ENCODE data around the gene RAVER1. TPM values are rescaled to one million over a fixed set of nuclear protein-coding genes. Genes with fewer than 3 reads are reported as not detected.
"Not testable (repeated sequence)": the region's sequence is repeated elsewhere in the genome, so short reads cannot be mapped to it uniquely, and the experiment has no call there.

The RAVER1 gene
- 10 to 100 TPM; 13.9 to 20.1 (median 15.1) TPM for total RNA-seq
- 9.8 TPM for polyA plus RNA-seq
- long read RNA-seq, donor 1, partial matches to known transcripts = 11 of 17 reads
- long read RNA-seq, donor 1, other reads (novel, unspliced or antisense) = 4 of 17 reads
- long read RNA-seq, donor 2, partial matches to known transcripts = 2 of 7 reads
- long read RNA-seq, donor 2, other reads (novel, unspliced or antisense) = 4 of 7 reads
- long read RNA-seq, donor 3, partial matches to known transcripts = 1 of 5 reads
- long read RNA-seq, donor 3, other reads (novel, unspliced or antisense) = 4 of 5 reads
- long read RNA-seq, donor 4, partial matches to known transcripts = 0 of 5 reads
- long read RNA-seq, donor 4, other reads (novel, unspliced or antisense) = 2 of 5 reads

- Histone ChIP-seq H3K9me3 (ENCODE audit: control insufficient read depth, low read length) (no peaks in the 10 kb centered on the region), H3K27me3 (ENCODE audit: control insufficient read depth, insufficient read depth) (no peaks in the 10 kb centered on the region), H3K4me3 (ENCODE audit: low read length) (peak within 1 kb of the TSS; percentile 63), H3K4me1 (ENCODE audit: control insufficient read depth, insufficient read depth, low read length) (no peaks in the 10 kb centered on the region), H3K27ac (ENCODE audit: low read length) (peak within 1 kb of the TSS; percentile 65)
- intact Hi-C loops (cut with DNase I) = loop anchor here in 1 of 4 donors (10.0 kb wide), 1 partner anchor 58 kb away; the partner anchor contains the start of gene ICAM1
- under 1% methylated on average over 82 of the region's 82 CpGs for WGBS
- peak; percentile 94 for ATAC-seq
- peak; percentile 98 to 99 (median 99) for DNase-seq
These were observed at the start of gene RAVER1 for GRCh38 chr19:10332965-10333757. Gene RAVER1 (minus strand): TSS chr19:10333529. CDS start chr19:10333507, 22 bp downstream.

GRCh38 chr19:10383223-10383499 lies 49.8 kb upstream of the RAVER1 start:
- H3K27me3 ChIP-seq (ENCODE audit: control insufficient read depth, insufficient read depth); H3K27ac ChIP-seq (ENCODE audit: low read length); DNase-seq; intact Hi-C loops (cut with DNase I); H3K4me3 ChIP-seq (ENCODE audit: low read length); H3K4me1 ChIP-seq (ENCODE audit: control insufficient read depth, insufficient read depth, low read length); ATAC-seq; H3K9me3 ChIP-seq (ENCODE audit: control insufficient read depth, low read length): not testable (repeated sequence)
- 93% methylated on average over 8 of the region's 8 CpGs for WGBS

GRCh38 chr19:10380313-10381102 lies 47.2 kb upstream of the RAVER1 start, which contains the start of gene TYK2:
Gene TYK2 (minus strand): TSS chr19:10380572. CDS start chr19:10378406, 2,166 bp downstream.
- Histone ChIP-seq H3K4me3 (ENCODE audit: low read length) (peak within 1 kb of the TSS; percentile 85), H3K27ac (ENCODE audit: low read length) (peak within 1 kb of the TSS; percentile 58), H3K4me1 (ENCODE audit: control insufficient read depth, insufficient read depth, low read length) (no peaks in the 10 kb centered on the region), H3K9me3 (ENCODE audit: control insufficient read depth, low read length) (no peaks in the 10 kb centered on the region), H3K27me3 (ENCODE audit: control insufficient read depth, insufficient read depth) (no peaks in the 10 kb centered on the region)
- WGBS = under 1% methylated on average over 58 of the region's 58 CpGs
- intact Hi-C loops (cut with DNase I) = no loop called here
- ATAC-seq (peak; percentile 99), DNase-seq (peak; percentile 98 to 99 (median 99))

DNA sequence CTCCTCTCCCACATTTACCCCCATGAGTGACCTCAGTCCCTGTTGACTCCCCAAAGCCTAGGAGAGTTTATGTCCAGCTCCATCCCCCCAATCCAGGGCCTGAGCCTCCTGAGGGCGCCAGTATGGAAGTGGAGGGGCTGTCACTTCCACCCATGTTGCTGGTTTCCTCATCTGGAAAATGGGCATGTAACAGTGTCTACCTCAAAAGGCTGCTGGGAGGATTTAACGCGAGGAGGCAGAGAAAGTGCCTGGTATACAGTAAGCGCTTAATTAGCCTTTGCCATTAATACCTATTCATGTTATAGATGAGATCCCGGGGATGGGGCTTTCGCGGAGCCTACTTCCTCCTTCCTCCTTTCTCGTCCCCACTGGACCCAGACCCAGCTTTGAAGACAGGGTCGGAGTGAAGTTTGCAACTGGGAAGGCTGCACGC lies 46.6 kb upstream of the RAVER1 start:
- intact Hi-C loops (cut with DNase I) = no loop called here
- WGBS = 2% methylated on average over 10 of the region's 10 CpGs

DNA sequence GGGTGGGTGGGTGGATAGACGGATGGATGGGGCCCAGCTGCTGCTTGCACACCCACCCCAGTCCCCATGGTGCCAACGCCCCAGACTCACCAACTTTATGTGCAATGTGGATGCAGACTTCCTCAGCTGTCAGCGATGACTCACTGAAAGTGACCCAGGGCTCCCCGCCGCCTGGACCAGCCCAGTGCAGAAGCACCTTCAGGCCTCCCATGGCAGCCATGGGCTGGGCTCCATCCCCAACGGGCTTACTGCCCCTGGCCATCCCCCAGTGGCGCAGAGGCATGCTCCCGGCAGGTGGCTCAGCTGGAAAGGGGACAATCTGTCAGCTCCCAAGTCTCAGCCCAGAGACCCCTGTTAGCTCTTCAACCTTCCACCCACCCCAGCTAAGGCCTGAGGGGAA lies 44.8 kb upstream of the RAVER1 start:
- ATAC-seq = no peak
- Histone ChIP-seq H3K4me3 (ENCODE audit: low read length) (no peak overlapping the region), H3K9me3 (ENCODE audit: control insufficient read depth, low read length) (no peaks in the 10 kb centered on the region), H3K27me3 (ENCODE audit: control insufficient read depth, insufficient read depth) (no peaks in the 10 kb centered on the region), H3K4me1 (ENCODE audit: control insufficient read depth, insufficient read depth, low read length) (no peaks in the 10 kb centered on the region), H3K27ac (ENCODE audit: low read length) (no peak overlapping the region)
- no peak for DNase-seq
- WGBS = 96% methylated on average over 8 of the region's 8 CpGs
- intact Hi-C loops (cut with DNase I) = no loop called here

More for the DNA sequence above, 46.6 kb upstream of the RAVER1 start:
- H3K27ac ChIP-seq (ENCODE audit: low read length) = peak overlapping the region; percentile 54
- no peak for DNase-seq
- no peaks in the 10 kb centered on the region for H3K27me3 ChIP-seq (ENCODE audit: control insufficient read depth, insufficient read depth)
- H3K4me1 ChIP-seq (ENCODE audit: control insufficient read depth, insufficient read depth, low read length) = no peaks in the 10 kb centered on the region
- no peaks in the 10 kb centered on the region for H3K9me3 ChIP-seq (ENCODE audit: control insufficient read depth, low read length)
- ATAC-seq = no peak
- H3K4me3 ChIP-seq (ENCODE audit: low read length) = peak overlapping the region; percentile 85

- intact Hi-C loops (cut with DNase I) = not testable (repeated sequence)
- WGBS = 96% methylated on average over 2 of the region's 2 CpGs
These were observed 43.9 kb upstream of the RAVER1 start for GRCh38 chr19:10377140-10377640.

GRCh38 chr19:10374931-10375330 lies 41.6 kb upstream of the RAVER1 start:
- H3K9me3 ChIP-seq (ENCODE audit: control insufficient read depth, low read length) = no peaks in the 10 kb centered on the region
- H3K4me3 ChIP-seq (ENCODE audit: low read length) = no peak overlapping the region
- intact Hi-C loops (cut with DNase I) = no loop called here
- H3K27me3 ChIP-seq (ENCODE audit: control insufficient read depth, insufficient read depth) = no peaks in the 10 kb centered on the region
- 88% methylated on average over 5 of the region's 5 CpGs for WGBS
- ATAC-seq (no peak), DNase-seq (no peak)
- H3K27ac ChIP-seq (ENCODE audit: low read length) = no peak overlapping the region
- no peaks in the 10 kb centered on the region for H3K4me1 ChIP-seq (ENCODE audit: control insufficient read depth, insufficient read depth, low read length)

More at GRCh38 chr19:10377140-10377640, 43.9 kb upstream of the RAVER1 start:
- not testable (repeated sequence) for H3K27ac ChIP-seq (ENCODE audit: low read length); H3K4me3 ChIP-seq (ENCODE audit: low read length); H3K27me3 ChIP-seq (ENCODE audit: control insufficient read depth, insufficient read depth); H3K9me3 ChIP-seq (ENCODE audit: control insufficient read depth, low read length); DNase-seq; ATAC-seq; H3K4me1 ChIP-seq (ENCODE audit: control insufficient read depth, insufficient read depth, low read length)

GRCh38 chr19:10372690-10373089 lies 39.4 kb upstream of the RAVER1 start:
- intact Hi-C loops (cut with DNase I) = no loop called here
- DNase-seq (no peak), ATAC-seq (no peak)
- Histone ChIP-seq H3K27ac (ENCODE audit: low read length) (no peak overlapping the region), H3K9me3 (ENCODE audit: control insufficient read depth, low read length) (no peaks in the 10 kb centered on the region), H3K4me3 (ENCODE audit: low read length) (no peak overlapping the region), H3K27me3 (ENCODE audit: control insufficient read depth, insufficient read depth) (no peaks in the 10 kb centered on the region), H3K4me1 (ENCODE audit: control insufficient read depth, insufficient read depth, low read length) (no peaks in the 10 kb centered on the region)
- WGBS = 86% methylated on average over 3 of the region's 3 CpGs

DNA sequence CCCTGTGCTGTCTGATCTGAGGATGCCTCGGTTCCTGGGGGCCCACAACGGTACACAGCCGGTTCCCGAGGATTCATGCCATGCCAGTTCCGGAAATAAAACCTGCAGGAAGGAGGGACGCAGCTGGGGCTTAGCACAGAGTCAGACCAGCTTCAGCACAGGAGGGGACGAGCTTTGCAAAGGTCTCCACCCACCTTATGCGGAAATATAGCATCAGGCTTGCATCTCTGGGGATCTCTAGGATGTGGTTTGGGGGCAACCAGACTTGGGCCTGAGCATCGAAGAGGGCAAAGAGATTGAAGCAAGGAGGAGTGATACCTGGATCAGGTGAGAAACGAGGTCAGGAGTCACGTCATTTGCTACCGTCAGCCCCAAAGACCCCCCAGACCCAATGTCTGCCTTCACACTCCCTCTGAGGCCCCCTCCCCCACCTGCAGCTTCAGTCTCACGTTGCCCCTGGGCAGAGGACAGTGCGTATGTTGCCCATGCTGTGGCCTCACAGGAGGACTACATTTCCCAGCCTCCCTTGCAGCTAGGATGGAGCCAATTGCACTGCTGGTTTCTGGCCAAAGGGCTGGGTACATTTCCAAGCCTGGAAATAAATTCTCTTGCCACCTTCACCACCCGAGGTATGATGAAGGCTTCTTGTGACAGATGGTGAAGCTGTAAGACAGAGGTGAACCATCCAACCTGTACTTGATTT lies 34.9 kb upstream of the RAVER1 start:
- no peak overlapping the region for H3K27ac ChIP-seq (ENCODE audit: low read length)
- H3K4me3 ChIP-seq (ENCODE audit: low read length) = no peak overlapping the region
- H3K27me3 ChIP-seq (ENCODE audit: control insufficient read depth, insufficient read depth) = no peaks in the 10 kb centered on the region
- intact Hi-C loops (cut with DNase I) = no loop called here
- WGBS = 93% methylated on average over 15 of the region's 15 CpGs
- no peaks in the 10 kb centered on the region for H3K4me1 ChIP-seq (ENCODE audit: control insufficient read depth, insufficient read depth, low read length)
- no peaks in the 10 kb centered on the region for H3K9me3 ChIP-seq (ENCODE audit: control insufficient read depth, low read length)
- DNase-seq (no peak), ATAC-seq (no peak)

DNA sequence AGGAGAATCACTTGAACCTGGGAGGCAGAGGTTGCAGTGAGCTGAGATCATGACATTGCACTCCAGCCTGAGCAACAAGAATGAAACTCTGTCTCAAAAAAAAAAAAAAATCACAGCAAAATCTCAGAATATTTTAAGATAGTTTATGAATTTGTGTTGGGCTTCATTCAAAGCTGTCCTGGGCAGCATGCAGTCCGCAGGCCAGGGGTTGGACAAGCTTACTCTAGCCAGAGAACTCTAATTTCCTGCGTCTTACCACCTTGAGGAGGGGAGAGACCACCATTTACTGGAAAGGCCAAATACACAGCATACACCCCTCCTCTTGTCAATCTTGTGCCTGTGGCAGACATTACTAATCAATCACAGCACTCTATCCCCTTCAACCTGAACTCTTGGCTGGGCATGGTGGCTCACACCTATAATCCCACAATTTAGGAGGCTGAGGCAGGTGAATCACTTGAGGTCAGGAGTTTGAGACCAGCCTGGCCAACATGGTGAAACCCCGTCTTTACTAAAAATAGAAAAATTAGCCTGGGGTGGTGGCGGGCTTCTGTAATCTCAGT lies 33.7 kb upstream of the RAVER1 start:
- H3K4me1 ChIP-seq (ENCODE audit: control insufficient read depth, insufficient read depth, low read length); H3K9me3 ChIP-seq (ENCODE audit: control insufficient read depth, low read length); ATAC-seq; H3K27ac ChIP-seq (ENCODE audit: low read length); DNase-seq; H3K4me3 ChIP-seq (ENCODE audit: low read length); intact Hi-C loops (cut with DNase I); H3K27me3 ChIP-seq (ENCODE audit: control insufficient read depth, insufficient read depth): not testable (repeated sequence)
- 98% methylated on average over 4 of the region's 4 CpGs for WGBS

Measured in right cardiac atrium (tissue), 5 donors.